Left ventricle myocardium superior (tissue), 1 donor: ENCODE results near the gene TTC7B. TPM values are rescaled to one million over a fixed set of nuclear protein-coding genes. Genes with fewer than 3 reads are reported as not detected.

Experiments
- ATAC-seq: fragments of 200-7000 bp; cut with Tn5 transposase; one replicate; pipeline ENCODE4 v1.9.1; 2020; ENCODE audit warnings: mild to moderate bottlenecking, moderate library complexity
- DNase-seq: peaks from one replicate; pipeline ENCODE4 v3.0.0-alpha.2; 2020
- intact Hi-C: fragments of 100-400 bp; cut with micrococcal nuclease; formaldehyde crosslinking; loops from one replicate; pipeline ENCODE4 v1.11.0; 2022
- total RNA-seq: library from RNA; stranded (reverse); fragmentation: NEBNext Ultra II Directional; extraction: Animal tissue kit (Norgen Biotek cat#: 25700); gene quantifications from one replicate; pipeline ENCODE4 v1.2.1, GENCODE V29; 2021
- donor health status: DM: no; HTN: yes; CAD: no; lungs with severe emphysema.

The TTC7B gene
- total RNA-seq, 1 donor from 2014 or later: 72.2 TPM

- DNase-seq (no peak), ATAC-seq (no peak)
- intact Hi-C loops: no loop called here
These were observed 60.4 kb downstream of the TTC7B start for GRCh38 chr14:90755661-90756304.

DNA sequence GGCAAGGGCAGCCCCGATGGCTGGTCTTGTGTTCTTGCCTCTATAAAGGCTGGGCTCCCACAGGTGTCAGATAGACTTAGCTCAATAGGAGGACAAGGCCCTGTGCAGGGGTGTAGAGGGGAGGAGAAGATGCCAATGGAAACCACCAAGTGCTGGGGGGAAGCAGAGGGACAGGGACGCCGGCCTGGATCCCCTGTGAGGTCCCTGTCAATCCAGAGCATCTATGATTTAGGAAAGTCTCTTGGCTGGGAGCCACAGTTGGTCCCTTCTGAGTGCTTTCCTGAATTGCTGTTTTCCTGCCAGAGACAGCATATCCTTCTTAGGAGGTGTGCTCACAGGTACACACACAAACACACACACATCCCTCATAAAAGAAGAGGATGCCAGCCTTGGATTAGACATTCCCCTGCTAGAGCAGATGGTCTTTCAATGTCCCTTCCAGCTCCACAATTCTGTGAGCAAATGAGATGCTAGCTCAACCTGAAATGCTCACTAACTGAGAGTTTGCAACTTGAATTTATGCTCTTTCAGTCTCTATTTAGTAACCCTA is 62.7 kb downstream of the TTC7B start:
- ATAC-seq (no peak), DNase-seq (no peak)
- intact Hi-C loops: no loop called here

- ATAC-seq: no peak
- intact Hi-C loops: no loop called here
- no peak for DNase-seq
These were observed 65.5 kb downstream of the TTC7B start for GRCh38 chr14:90750701-90751100.

GRCh38 chr14:90750191-90750590 is 66.0 kb downstream of the TTC7B start:
- ATAC-seq: no peak
- intact Hi-C loops: no loop called here
- no peak for DNase-seq

DNA sequence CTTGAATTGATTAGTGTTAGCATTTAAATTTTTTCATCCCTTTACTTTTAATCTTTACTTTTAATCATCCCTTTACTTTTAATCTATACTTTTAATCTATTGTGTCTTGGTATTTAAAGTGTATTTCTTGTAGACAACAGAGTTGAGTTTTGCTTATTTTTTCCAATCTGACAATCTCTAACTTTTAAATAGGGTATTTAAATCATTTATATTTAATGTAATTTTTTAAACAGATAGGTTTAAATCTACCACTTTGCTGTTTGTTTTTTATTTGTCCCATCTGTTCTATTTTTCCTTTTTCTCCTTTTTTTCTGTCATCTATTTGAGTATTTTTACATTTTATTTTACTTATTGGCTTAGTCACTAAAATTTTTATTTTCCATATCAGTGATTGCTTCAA is 68.3 kb downstream of the TTC7B start:
- no peak for DNase-seq
- intact Hi-C loops: no loop called here
- no peak for ATAC-seq

DNA sequence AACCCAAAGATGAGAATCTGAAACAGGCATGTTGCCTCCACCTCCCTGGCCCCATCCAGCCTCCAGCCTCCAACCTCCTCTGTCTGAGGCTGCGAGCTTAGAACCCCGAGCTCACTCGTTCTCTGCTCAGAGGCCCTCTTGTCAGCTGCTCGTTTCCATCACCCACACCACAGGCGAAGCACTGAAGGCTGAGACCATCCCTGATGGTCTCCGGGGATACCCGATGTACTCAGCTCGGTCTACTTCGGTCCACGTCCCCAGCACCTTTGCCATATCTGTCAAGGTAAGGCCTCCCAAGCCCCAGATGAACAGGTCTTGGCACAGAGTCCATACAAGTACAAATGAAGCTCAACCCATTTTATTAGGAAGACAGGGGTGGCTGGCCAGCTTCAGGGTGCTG is 72.4 kb downstream of the TTC7B start:
- intact Hi-C loops: no loop called here
- DNase-seq: no peak
- no peak for ATAC-seq

GRCh38 chr14:90743425-90743824 is 72.8 kb downstream of the TTC7B start:
- ATAC-seq (peak; percentile 12), DNase-seq (no peak)
- intact Hi-C loops: no loop called here

DNA sequence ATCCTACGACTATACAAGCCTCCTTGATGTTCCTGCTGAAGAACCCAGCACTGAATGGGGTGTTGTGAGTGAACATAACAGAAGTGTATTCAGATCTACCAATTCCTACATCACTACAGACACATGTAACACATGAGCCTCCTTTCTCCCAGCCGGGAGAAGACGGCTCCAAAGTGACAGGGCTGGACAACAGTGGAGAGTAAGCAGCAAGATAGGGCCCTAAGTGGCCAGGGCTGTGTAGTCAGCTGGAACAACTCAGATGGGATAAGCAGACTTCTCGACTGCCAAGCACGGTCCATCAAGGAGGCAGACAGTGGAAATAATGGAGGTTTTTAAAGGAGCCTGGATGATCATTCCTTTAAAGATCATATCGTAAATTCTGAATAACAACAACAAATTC is 73.5 kb downstream of the TTC7B start:
- ATAC-seq (peak; percentile 83), DNase-seq (no peak)
- intact Hi-C loops: no loop called here

- intact Hi-C loops: no loop called here
- DNase-seq (no peak), ATAC-seq (no peak)
These were observed 74.0 kb downstream of the TTC7B start for GRCh38 chr14:90742252-90742651.

- no peak for DNase-seq
- intact Hi-C loops: no loop called here
- ATAC-seq: no peak
These were observed 74.6 kb downstream of the TTC7B start for GRCh38 chr14:90741682-90741946.

GRCh38 chr14:90740946-90741681 is 75.1 kb downstream of the TTC7B start:
- DNase-seq (no peak), ATAC-seq (no peak)
- intact Hi-C loops: no loop called here

DNA sequence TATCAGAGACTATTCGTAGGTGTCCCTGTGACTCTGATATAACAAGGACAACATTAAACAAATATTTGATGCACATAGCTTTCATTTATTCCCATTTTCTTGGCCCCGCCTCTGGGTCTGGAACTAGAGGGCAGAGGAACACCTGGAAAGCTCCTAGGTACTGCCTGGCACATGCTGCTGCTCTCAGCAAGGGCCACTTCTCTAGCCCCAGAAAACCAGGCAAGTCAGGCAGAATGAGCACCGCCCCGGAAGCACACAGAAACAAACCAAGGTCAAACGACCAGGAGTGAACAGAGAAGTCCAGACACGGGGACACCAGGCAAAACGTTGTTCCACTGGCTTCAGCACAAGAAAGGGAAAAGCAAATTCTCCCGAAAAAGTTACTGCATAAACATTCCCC is 76.1 kb downstream of the TTC7B start:
- intact Hi-C loops: no loop called here
- DNase-seq (no peak), ATAC-seq (peak; percentile 13)

DNA sequence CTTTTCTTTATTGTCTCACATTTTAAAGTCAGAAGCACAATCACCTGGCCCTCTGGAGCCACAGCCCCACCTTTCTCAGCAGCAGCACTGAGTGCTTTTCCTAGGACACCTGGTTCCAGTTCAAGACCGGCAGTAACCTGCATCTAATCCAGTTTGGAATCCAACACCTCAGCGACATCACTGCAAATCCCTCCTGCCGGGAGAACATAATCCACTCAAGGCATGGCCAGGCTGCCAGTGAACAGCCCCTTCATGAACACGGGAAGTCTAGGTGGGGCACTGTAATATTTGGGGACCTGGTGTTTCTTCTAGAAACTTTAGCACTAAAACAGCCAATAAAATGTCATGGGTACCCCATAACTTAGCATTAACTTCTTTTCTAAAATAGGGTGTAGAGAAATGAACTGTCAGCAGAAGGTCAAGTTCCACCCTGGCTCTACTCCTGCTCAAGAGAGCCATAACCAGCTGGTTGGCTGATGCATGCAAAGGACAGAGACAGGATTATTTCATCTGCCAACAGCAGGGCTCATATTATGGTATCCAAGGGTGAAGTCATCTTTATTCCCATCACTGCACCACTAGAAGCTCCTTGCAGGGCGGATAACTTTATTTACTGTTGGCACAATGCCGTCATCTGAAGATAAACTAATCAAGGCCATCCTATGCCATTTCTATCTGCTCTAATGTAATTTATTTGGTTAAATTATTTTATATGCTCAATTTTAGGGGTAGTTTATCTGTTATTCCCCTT is 76.7 kb downstream of the TTC7B start:
- peak; percentile 85 for ATAC-seq
- no peak for DNase-seq

DNA sequence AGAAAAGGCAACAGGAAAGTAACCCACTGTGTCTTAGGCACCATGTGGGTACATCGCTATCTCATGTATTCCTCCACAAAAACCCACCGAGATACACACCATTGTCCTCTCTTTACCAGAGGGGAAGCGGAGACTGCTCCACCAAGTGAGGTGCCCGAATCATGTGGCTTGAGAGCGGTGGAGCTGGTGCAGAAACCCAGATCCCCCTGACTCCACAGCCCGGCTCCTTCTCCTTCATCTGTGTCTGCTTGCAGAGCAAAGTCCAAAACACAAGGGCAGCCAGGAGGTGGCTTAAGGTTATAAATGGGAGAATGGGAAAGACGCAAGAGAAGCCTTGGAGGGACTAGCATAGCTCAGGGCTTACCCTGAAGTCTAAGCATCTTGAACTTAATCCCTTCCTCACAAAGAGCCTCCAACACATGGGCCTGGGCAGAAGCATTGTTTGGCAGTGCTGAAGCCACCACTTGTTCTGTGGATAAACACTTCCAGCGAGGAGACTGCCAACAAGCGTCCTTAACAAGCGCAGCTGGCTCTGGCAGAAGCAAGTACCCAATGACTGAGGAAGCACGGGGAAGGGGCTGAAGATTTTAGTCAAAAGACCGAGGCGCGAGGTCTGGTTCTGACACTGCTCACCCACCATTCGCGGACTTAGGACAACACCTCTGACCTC is 83.0 kb downstream of the TTC7B start:
- ATAC-seq: peak; percentile 95
- intact Hi-C loops: no loop called here
- DNase-seq: peak; percentile 46

More for the DNA sequence above, 76.7 kb downstream of the TTC7B start:
- intact Hi-C loops: no loop called here

- ATAC-seq: no peak
- intact Hi-C loops: no loop called here
- no peak for DNase-seq
These were observed 83.5 kb downstream of the TTC7B start for GRCh38 chr14:90732718-90733117.

DNA sequence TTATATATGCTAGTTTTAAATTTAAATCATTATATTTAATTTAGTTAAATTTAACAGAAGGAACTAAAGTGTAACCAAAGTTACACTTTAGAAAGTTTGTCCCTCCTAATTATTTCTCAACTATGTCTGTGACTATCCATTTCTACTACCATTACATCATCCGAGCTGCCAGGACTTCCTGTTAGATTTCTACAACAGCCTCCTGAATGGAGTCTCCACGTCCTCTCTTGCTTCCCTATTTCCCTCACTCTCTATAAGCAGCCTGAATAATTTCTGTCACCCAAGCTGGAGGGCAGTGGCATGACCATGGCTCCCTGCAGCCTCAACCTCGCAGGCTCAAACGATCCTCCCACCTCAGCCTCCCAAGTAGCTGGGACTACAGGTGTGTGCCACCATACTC is 84.1 kb downstream of the TTC7B start:
- DNase-seq (no peak), ATAC-seq (peak; percentile 38)
- intact Hi-C loops: no loop called here

DNA sequence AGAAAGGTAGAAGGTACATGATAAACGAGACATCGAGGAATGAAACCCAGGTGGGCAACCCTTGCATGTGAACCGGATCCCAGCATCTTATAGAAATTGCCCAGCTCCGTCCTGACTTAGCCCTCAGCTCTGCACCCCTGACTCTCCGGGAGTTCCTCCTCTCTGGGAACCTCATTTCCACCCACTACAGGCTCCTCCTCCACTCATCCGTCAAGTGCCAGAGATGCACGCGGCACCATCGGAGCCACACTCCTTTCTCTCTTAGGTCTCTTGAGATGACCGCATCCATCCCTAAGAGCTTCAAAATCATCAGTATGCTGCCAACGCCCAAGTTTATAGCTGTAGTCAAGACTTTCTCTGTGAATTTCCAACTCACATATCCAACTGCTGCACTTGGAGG is 84.7 kb downstream of the TTC7B start:
- ATAC-seq: no peak
- intact Hi-C loops: no loop called here
- no peak for DNase-seq

DNA sequence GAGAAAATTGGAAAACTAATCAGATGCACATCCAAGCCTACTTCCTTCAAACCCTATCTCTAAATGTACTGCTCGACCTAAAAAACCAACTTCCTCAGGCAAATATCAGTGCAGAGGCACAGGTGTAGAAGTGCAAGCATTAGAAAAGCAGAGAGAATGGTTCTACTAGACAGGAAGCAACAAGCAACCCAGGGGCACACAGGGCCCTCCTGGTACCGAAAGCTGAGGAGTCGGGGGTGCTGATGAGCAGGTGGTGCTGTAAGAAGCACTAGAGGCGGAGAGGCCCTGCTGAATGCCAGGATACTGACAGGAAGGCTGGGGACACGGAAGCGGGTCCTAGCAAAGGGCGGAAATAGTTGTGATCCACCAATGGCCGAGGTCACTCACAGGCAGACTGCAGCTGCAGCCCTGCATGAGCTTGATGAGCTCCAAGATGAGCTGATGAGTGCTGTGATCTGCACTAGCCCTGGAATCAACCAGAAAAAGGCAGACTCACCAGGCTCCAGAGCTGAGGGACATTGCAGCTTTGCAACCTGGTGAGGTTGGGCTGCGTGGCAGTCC is 85.9 kb downstream of the TTC7B start:
- intact Hi-C loops: no loop called here
- no peak for ATAC-seq
- DNase-seq: no peak

GRCh38 chr14:90728951-90729350 is 87.3 kb downstream of the TTC7B start:
- intact Hi-C loops: no loop called here
- ATAC-seq (no peak), DNase-seq (no peak)

DNA sequence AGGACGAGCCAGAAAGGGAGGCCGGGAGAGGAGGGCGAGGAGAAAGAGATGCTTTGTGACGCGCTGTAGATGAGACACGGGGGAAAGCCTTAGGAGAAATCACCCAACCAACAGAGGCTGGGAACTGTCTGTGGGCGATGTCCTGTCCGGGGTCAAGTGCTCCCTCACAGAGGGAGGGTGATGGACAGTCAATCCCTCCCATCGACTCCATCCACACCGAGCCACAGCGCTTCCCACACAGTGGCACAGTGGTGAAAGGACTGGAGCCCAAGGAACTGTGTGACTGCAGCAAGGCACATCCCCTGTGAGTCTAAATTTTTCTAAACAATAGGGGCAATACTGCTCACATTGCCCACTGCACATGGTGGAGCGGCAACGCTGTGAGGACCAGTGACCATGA is 89.1 kb downstream of the TTC7B start:
- DNase-seq (no peak), ATAC-seq (no peak)
- intact Hi-C loops: no loop called here
